ENCODE results near the gene ARHGEF10L. TPM values are rescaled to one million over a fixed set of nuclear protein-coding genes. Genes with fewer than 3 reads are reported as not detected.

ARHGEF10L gene
- total RNA-seq, 1 donor from 2014 or later: 89.8 TPM

DNA sequence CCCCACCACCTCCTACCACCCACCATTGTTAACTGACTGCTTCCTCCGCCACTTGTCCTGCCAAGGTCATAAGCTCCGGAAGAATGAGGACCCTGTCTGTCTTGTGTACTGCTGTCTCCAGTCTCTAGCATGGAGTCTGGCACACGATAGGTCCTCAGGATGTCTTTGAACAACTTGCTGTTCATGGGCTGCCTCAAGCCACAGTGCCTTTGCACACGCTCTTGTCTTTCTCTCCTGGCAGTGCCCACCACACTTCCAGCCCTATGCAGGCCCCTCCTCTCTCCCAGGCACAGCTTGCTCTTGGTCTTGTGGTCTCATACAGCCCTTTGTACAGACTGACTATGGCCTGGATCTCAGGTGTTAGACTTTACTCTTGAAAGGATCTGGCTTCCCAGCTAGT is 97.6 kb downstream of the ARHGEF10L start:
- no peak for DNase-seq
- no peak overlapping the region for H3K27ac Mint-ChIP-seq (ENCODE audit: unreplicated experiment)
- no peak for TF ChIP-seq CTCF (IDR thresholded peaks at IDR 0.05; ENCODE audit: partially characterized antibody, unreplicated experiment)
- no peaks in the 10 kb centered on the region for H3K4me1 Mint-ChIP-seq (ENCODE audit: low read depth, unreplicated experiment)
- peaks cover 9% of the 10 kb centered on the region for H3K9me3 Mint-ChIP-seq (ENCODE audit: unreplicated experiment)
- H3K4me3 Mint-ChIP-seq (ENCODE audit: unreplicated experiment): no peak overlapping the region
- H3K36me3 Mint-ChIP-seq (ENCODE audit: unreplicated experiment): peaks cover 7% of the 10 kb centered on the region
- H3K27me3 Mint-ChIP-seq (ENCODE audit: unreplicated experiment): peaks cover 12% of the 10 kb centered on the region

DNA sequence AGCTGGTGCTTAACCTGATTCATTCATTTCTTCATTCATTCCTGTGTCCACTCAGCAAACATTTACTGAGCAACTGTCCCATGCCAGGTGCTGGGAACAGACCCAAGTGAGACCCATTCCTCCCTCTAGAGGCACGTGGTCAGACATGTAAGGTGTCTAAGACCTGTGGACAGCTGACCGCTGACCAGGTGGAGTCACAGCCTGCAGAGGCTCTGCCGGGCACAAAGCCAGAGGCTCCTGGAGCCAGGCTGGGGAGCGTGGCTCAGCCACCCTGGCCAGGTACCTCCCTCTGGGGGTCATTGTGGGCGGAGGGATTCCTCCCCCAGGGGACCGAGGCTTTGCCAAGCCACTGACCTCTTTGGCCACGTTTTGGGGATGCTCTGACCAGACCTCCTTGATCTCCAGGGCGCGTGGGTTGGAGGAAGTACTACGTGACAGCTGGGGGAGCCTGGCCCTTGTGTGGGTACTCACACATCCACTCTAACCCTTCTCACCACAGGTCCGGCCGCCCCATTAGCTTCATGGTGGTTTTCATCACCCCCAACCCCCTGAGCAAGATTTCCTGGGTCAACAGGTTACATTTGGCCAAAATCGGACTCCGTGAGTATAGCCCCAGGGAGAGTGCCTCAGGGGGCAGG is 100.3 kb downstream of the ARHGEF10L start:
- Mint-ChIP-seq H3K9me3 (ENCODE audit: unreplicated experiment) (peaks cover 13% of the 10 kb centered on the region), H3K4me1 (ENCODE audit: low read depth, unreplicated experiment) (peaks cover 15% of the 10 kb centered on the region), H3K4me3 (ENCODE audit: unreplicated experiment) (no peak overlapping the region), H3K36me3 (ENCODE audit: unreplicated experiment) (peaks cover 7% of the 10 kb centered on the region), H3K27ac (ENCODE audit: unreplicated experiment) (no peak overlapping the region), H3K27me3 (ENCODE audit: unreplicated experiment) (peaks cover 12% of the 10 kb centered on the region)
- no peak for DNase-seq
- no peak for TF ChIP-seq CTCF (IDR thresholded peaks at IDR 0.05; ENCODE audit: partially characterized antibody, unreplicated experiment)

- Mint-ChIP-seq H3K27ac (ENCODE audit: unreplicated experiment) (no peak overlapping the region), H3K4me1 (ENCODE audit: low read depth, unreplicated experiment) (peaks cover 20% of the 10 kb centered on the region)
Measured at GRCh38 chr1:17640393-17640792, 100.9 kb downstream of the ARHGEF10L start.

GRCh38 chr1:17640975-17641374 is 101.5 kb downstream of the ARHGEF10L start:
- peaks cover 20% of the 10 kb centered on the region for H3K4me1 Mint-ChIP-seq (ENCODE audit: low read depth, unreplicated experiment)
- H3K36me3 Mint-ChIP-seq (ENCODE audit: unreplicated experiment): peaks cover 5% of the 10 kb centered on the region
- peaks cover 14% of the 10 kb centered on the region for H3K27me3 Mint-ChIP-seq (ENCODE audit: unreplicated experiment)
- TF ChIP-seq CTCF (IDR thresholded peaks at IDR 0.05; ENCODE audit: partially characterized antibody, unreplicated experiment): no peak
- H3K27ac Mint-ChIP-seq (ENCODE audit: unreplicated experiment): no peak overlapping the region
- DNase-seq: no peak
- H3K9me3 Mint-ChIP-seq (ENCODE audit: unreplicated experiment): peaks cover 16% of the 10 kb centered on the region
- H3K4me3 Mint-ChIP-seq (ENCODE audit: unreplicated experiment): no peak overlapping the region

More at GRCh38 chr1:17640393-17640792, 100.9 kb downstream of the ARHGEF10L start:
- TF ChIP-seq CTCF (IDR thresholded peaks at IDR 0.05; ENCODE audit: partially characterized antibody, unreplicated experiment): no peak
- Mint-ChIP-seq H3K9me3 (ENCODE audit: unreplicated experiment) (peaks cover 16% of the 10 kb centered on the region), H3K36me3 (ENCODE audit: unreplicated experiment) (peaks cover 7% of the 10 kb centered on the region), H3K27me3 (ENCODE audit: unreplicated experiment) (peaks cover 14% of the 10 kb centered on the region), H3K4me3 (ENCODE audit: unreplicated experiment) (no peak overlapping the region)
- DNase-seq: no peak

DNA sequence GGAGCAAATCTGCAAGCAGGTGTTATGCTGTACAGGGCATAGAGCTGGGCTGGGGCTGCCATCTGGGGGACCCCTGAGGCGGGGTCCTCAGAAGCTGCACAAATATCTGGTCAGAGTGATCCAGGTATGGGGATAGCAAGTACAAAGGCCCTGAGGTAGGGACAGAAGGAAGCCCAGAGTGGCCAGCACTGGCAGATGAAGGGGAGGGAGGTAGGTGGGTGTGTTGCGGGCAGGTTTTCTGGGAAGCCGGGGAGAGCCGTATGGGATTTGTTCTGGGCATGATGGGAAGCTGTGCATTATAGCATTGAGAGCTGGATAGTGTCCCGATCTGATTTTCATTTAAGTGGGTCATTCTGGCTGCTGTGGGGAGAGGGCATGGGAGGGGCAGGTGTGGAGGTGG is 102.7 kb downstream of the ARHGEF10L start:
- Mint-ChIP-seq H3K4me3 (ENCODE audit: unreplicated experiment) (no peak overlapping the region), H3K4me1 (ENCODE audit: low read depth, unreplicated experiment) (peaks cover 25% of the 10 kb centered on the region), H3K27ac (ENCODE audit: unreplicated experiment) (no peak overlapping the region), H3K9me3 (ENCODE audit: unreplicated experiment) (peaks cover 20% of the 10 kb centered on the region), H3K36me3 (ENCODE audit: unreplicated experiment) (no peaks in the 10 kb centered on the region), H3K27me3 (ENCODE audit: unreplicated experiment) (peaks cover 16% of the 10 kb centered on the region)
- no peak for TF ChIP-seq CTCF (IDR thresholded peaks at IDR 0.05; ENCODE audit: partially characterized antibody, unreplicated experiment)
- DNase-seq: no peak

All from glutamatergic neuron (in vitro differentiated cells).